Measurements from ENCODE around the gene COG5. TPM values are rescaled to one million over a fixed set of nuclear protein-coding genes. Genes with fewer than 3 reads are reported as not detected.
A peak's percentile ranks its signal among the peaks of the same experiment; 100 is the strongest.

COG5 gene
- total RNA-seq, 6 experiments from 2014 or later = 13.9 to 21.3 (median 15.5) TPM

- WGBS (ENCODE audit: insufficient coverage, low coverage, low lambda C conversion rate, missing lambda C conversion rate) = 70% methylated on average over 3 of the region's 6 CpGs
- H3K4me3 ChIP-seq = no peak overlapping the region
- H3K36me3 ChIP-seq = no peaks in the 10 kb centered on the region
- H3K4me1 ChIP-seq = no peaks in the 10 kb centered on the region
- no peaks in the 10 kb centered on the region for H3K27me3 ChIP-seq
- ATAC-seq (peak in 3 of 4 donors; percentile 23 to 61 (median 47)), DNase-seq (peak in 2 of 3 donors; percentile 26 to 59)
- H3K9me3 ChIP-seq = no peaks in the 10 kb centered on the region
- TF ChIP-seq POLR2A (IDR thresholded peaks at IDR 0.05) (no peak), CTCF (IDR thresholded peaks at IDR 0.05) (no peak)
- intact Hi-C loops (cut with DNase I) = no loop called here
- no peak overlapping the region for H3K27ac ChIP-seq
Measured at GRCh38 chr7:107387128-107387527, 176.6 kb downstream of the COG5 start.

- no peaks in the 10 kb centered on the region for H3K36me3 ChIP-seq
- ATAC-seq (no peak), DNase-seq (no peak)
- intact Hi-C loops (cut with DNase I) = no loop called here
- no peaks in the 10 kb centered on the region for H3K4me1 ChIP-seq
- H3K4me3 ChIP-seq = no peak overlapping the region
- no peak overlapping the region for H3K27ac ChIP-seq
- WGBS (ENCODE audit: insufficient coverage, low coverage, low lambda C conversion rate, missing lambda C conversion rate) = 79% methylated on average over 4 of the region's 4 CpGs
- TF ChIP-seq CTCF (IDR thresholded peaks at IDR 0.05) (no peak), POLR2A (IDR thresholded peaks at IDR 0.05) (no peak)
- no peaks in the 10 kb centered on the region for H3K9me3 ChIP-seq
- H3K27me3 ChIP-seq = no peaks in the 10 kb centered on the region
Measured at GRCh38 chr7:107386548-107387102, 177.1 kb downstream of the COG5 start.

GRCh38 chr7:107384025-107384424 lies 179.7 kb downstream of the COG5 start:
- intact Hi-C loops (cut with DNase I) = no loop called here

GRCh38 chr7:107383203-107383602 lies 180.5 kb downstream of the COG5 start:
- 95% methylated on average over 3 of the region's 4 CpGs for WGBS (ENCODE audit: insufficient coverage, low coverage, low lambda C conversion rate, missing lambda C conversion rate)
- no peaks in the 10 kb centered on the region for H3K36me3 ChIP-seq
- DNase-seq = no peak
- H3K27ac ChIP-seq = no peak overlapping the region
- no peak for ATAC-seq
- TF ChIP-seq POLR2A (IDR thresholded peaks at IDR 0.05) (no peak), CTCF (IDR thresholded peaks at IDR 0.05) (no peak)
- intact Hi-C loops (cut with DNase I) = no loop called here
- H3K27me3 ChIP-seq = no peaks in the 10 kb centered on the region
- H3K4me3 ChIP-seq = no peak overlapping the region
- H3K4me1 ChIP-seq = no peaks in the 10 kb centered on the region
- H3K9me3 ChIP-seq = no peaks in the 10 kb centered on the region

More at GRCh38 chr7:107384025-107384424, 179.7 kb downstream of the COG5 start:
- 87% methylated on average over 3 of the region's 5 CpGs for WGBS (ENCODE audit: insufficient coverage, low coverage, low lambda C conversion rate, missing lambda C conversion rate)
- no peak overlapping the region for H3K4me3 ChIP-seq
- no peaks in the 10 kb centered on the region for H3K36me3 ChIP-seq
- no peak overlapping the region for H3K27ac ChIP-seq
- H3K27me3 ChIP-seq = no peaks in the 10 kb centered on the region
- ATAC-seq (no peak), DNase-seq (no peak)
- no peaks in the 10 kb centered on the region for H3K4me1 ChIP-seq
- no peaks in the 10 kb centered on the region for H3K9me3 ChIP-seq
- TF ChIP-seq POLR2A (IDR thresholded peaks at IDR 0.05) (no peak), CTCF (IDR thresholded peaks at IDR 0.05) (no peak)

GRCh38 chr7:107381453-107381852 lies 182.3 kb downstream of the COG5 start:
- Histone ChIP-seq H3K36me3 (no peaks in the 10 kb centered on the region), H3K27me3 (no peaks in the 10 kb centered on the region), H3K4me3 (no peak overlapping the region), H3K27ac (no peak overlapping the region), H3K4me1 (no peaks in the 10 kb centered on the region), H3K9me3 (no peaks in the 10 kb centered on the region)
- intact Hi-C loops (cut with DNase I) = no loop called here
- WGBS (ENCODE audit: insufficient coverage, low coverage, low lambda C conversion rate, missing lambda C conversion rate) = 53% methylated on average over 4 of the region's 4 CpGs
- TF ChIP-seq POLR2A (IDR thresholded peaks at IDR 0.05) = no peak
- no peak for TF ChIP-seq CTCF (IDR thresholded peaks at IDR 0.05)
- ATAC-seq (no peak), DNase-seq (no peak)

Data from right lobe of liver (tissue), 6 donors.